GM12873 (cell line): ENCODE data around the gene PCED1A.

Experiments
- TF ChIP-seq, protein P1 (sequence below): IDR thresholded peaks from 2 replicates; pipeline ENCODE4 v1.5.1; 2012; ENCODE audit warnings: low read depth, mild to moderate bottlenecking, moderate library complexity, low read length, control low read depth; ENCODE audit not compliant: insufficient read depth; ENCODE audit errors: missing control alignments

The PCED1A gene

DNA sequence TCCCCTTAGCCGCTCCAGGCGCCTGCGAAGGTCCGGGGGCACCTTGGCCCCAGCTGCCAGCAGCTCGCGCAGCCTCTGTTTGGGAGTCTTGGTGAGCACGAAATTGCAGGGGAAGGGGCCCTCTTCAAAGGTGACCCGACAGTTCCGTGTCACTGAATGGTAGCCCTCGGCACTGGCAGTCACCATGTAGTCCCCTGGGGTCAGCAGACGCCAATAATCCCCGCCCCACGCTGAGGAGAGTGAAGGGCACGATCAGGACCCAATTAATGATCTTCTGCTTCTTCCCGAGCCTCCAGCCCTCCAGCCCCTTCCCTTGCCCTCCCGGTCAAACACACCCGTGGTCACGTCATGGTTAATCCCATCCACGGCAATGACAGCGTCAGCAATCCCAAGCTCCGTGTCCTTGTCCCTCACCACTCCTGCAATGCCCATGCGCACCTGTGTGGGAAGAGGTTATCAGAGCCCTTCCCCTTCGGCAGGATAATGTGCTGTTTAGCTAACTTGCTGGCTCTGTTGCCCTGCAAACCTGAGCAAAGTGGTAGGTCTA is 46.2 kb downstream of the PCED1A start:
- TF ChIP-seq, protein P1, sequence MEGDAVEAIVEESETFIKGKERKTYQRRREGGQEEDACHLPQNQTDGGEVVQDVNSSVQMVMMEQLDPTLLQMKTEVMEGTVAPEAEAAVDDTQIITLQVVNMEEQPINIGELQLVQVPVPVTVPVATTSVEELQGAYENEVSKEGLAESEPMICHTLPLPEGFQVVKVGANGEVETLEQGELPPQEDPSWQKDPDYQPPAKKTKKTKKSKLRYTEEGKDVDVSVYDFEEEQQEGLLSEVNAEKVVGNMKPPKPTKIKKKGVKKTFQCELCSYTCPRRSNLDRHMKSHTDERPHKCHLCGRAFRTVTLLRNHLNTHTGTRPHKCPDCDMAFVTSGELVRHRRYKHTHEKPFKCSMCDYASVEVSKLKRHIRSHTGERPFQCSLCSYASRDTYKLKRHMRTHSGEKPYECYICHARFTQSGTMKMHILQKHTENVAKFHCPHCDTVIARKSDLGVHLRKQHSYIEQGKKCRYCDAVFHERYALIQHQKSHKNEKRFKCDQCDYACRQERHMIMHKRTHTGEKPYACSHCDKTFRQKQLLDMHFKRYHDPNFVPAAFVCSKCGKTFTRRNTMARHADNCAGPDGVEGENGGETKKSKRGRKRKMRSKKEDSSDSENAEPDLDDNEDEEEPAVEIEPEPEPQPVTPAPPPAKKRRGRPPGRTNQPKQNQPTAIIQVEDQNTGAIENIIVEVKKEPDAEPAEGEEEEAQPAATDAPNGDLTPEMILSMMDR = no peak

DNA sequence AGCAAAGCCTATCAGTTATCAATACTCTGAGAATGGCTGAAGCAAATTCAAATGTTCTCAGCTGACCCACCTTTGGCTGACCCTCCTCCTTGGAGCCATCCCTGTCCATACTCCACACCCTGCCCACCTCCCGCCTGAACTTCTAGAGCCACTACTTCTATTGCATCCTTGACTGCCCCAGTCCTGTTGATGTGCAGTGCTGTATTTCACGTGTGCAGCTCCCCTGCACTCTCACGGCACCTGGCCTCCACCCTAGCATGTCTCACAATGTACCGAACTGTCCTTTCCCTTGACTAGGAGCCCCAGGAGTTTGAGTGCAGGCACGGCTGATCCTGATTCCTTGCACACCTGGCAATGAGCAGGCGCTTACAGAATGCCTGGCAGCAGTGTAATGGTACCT is 47.0 kb downstream of the PCED1A start:
- TF ChIP-seq, protein P1 = no peak
